HepG2 (cell line): ENCODE results near the gene FBXW5. TPM values are rescaled to one million over a fixed set of nuclear protein-coding genes. Genes with fewer than 3 reads are reported as not detected.

ENCODE experiments used
- ATAC-seq: fragments of 200-7000 bp; cut with Tn5 transposase; 3 replicates; pipeline ENCODE4 v1.9.1; 2020; ENCODE audit warnings: mild to moderate bottlenecking, moderate library complexity
- BruUV-seq: library from RNA; stranded (reverse); fragments of 400-500 nt; replicated peaks from 2 replicates; lab custom pipeline; 2021; lab: Mats Ljungman, UMichigan
- CTCF ChIA-PET: fragments of 300-600 bp; formaldehyde crosslinking; extraction: SDS; loops from one replicate; lab custom pipeline; 2021; ENCODE audit warnings: low total read pairs, inconsistent platforms, low intra/inter-chr PET ratio; lab: Yijun Ruan, JAX
- POLR2A ChIA-PET: fragments of 350-600 bp; sonication (Branson Sonifier 250); formaldehyde crosslinking; loops from one replicate; lab custom pipeline; 2020; ENCODE audit warnings: antibody characterized with exemption, inconsistent platforms; lab: Yijun Ruan, JAX
- DNase-seq: peaks from one replicate; pipeline ENCODE4 v3.0.0-alpha.2; 2015; ENCODE audit warnings: low spot score
- FAIRE-seq: peaks from 3 replicates; lab custom pipeline; 2011; peaks lifted over from hg19 to GRCh38; lab: Jason Lieb, UNC
- H2AFZ ChIP-seq: one replicate; pipeline ENCODE4 v1.6.1; 2011; ENCODE audit warnings: low read length, inconsistent platforms
- H3K27ac ChIP-seq: fragments of 300-600 bp; 3 replicates; pipeline ENCODE4 v1.8.0; 2011; ENCODE audit warnings: mixed run types, mild to moderate bottlenecking, mixed read lengths, low read length, inconsistent platforms; ENCODE audit not compliant: insufficient read depth; ENCODE audit errors: extremely low read length
- H3K27me3 ChIP-seq, 2 experiments: fragments of 200-600 bp in 1 of 2; 2 replicates in 1 of 2; 3 replicates in 1 of 2; pipeline versions ENCODE4 v1.6.0 to v1.8.0; 2011; ENCODE audit warnings: low read length in 2 of 2, mild to moderate bottlenecking in 2 of 2, moderate library complexity in 2 of 2, inconsistent platforms in 1 of 2; ENCODE audit not compliant: insufficient read depth in 2 of 2, control insufficient read depth in 1 of 2
- H3K36me3 ChIP-seq, 2 experiments: fragments of 200-600 bp in 1 of 2; replicated peaks in 1 of 2; 2 replicates in 1 of 2; 3 replicates in 1 of 2; pipeline versions ENCODE4 v1.5.1 to v1.8.0; 2011; ENCODE audit warnings: low read length in 2 of 2, inconsistent platforms in 1 of 2; ENCODE audit not compliant: insufficient read depth in 2 of 2, control insufficient read depth in 1 of 2
- H3K4me1 ChIP-seq: 2 replicates; pipeline ENCODE4 v1.5.1; 2012; ENCODE audit warnings: low read length, inconsistent platforms; ENCODE audit not compliant: insufficient read depth
- H3K4me2 ChIP-seq: 2 replicates; pipeline ENCODE4 v1.6.0; 2011; ENCODE audit warnings: low read depth, low read length, inconsistent platforms
- H3K4me3 ChIP-seq, 3 experiments: fragments of 200-600 bp in 1 of 3; sonication (generic), shearing (Covaris generic) in 1 of 3; replicated peaks in 1 of 3; 2 replicates each; pipeline ENCODE4 v1.5.1; 2011 to 2016; ENCODE audit warnings: low read length in 3 of 3, inconsistent platforms in 2 of 3, low read depth in 2 of 3, mild to moderate bottlenecking in 2 of 3, control low read depth in 1 of 3, mixed read lengths in 1 of 3; ENCODE audit not compliant: insufficient read depth in 1 of 3
- H3K79me2 ChIP-seq: one replicate; pipeline ENCODE4 v1.6.1; 2011; ENCODE audit warnings: low read length, inconsistent platforms; ENCODE audit not compliant: insufficient read depth
- H3K9ac ChIP-seq: 2 replicates; pipeline ENCODE4 v1.6.0; 2011; ENCODE audit warnings: mild to moderate bottlenecking, low read depth, low read length, inconsistent platforms; ENCODE audit not compliant: insufficient read depth
- H3K9me3 ChIP-seq: 2 replicates; pipeline ENCODE4 v1.5.1; 2012; ENCODE audit warnings: mild to moderate bottlenecking, low read length
- H4K20me1 ChIP-seq: 2 replicates; pipeline ENCODE4 v1.6.0; 2011; ENCODE audit warnings: inconsistent platforms, mild to moderate bottlenecking, low read length, moderate library complexity; ENCODE audit not compliant: insufficient read depth
- ARHGAP35 ChIP-seq: sonication (generic); formaldehyde crosslinking; IDR thresholded peaks from 2 replicates; pipeline ENCODE4 v1.9.0; 2022; ENCODE audit warnings: mild to moderate bottlenecking, inconsistent platforms, moderate library complexity, missing genetic modification reagents, borderline replicate concordance
- ATF1 ChIP-seq: IDR thresholded peaks from 2 replicates; pipeline ENCODE4 v1.6.1; 2016; ENCODE audit warnings: mild to moderate bottlenecking, control low read depth
- CAMTA2 ChIP-seq: sonication (generic); formaldehyde crosslinking; IDR thresholded peaks from 2 replicates; pipeline ENCODE4 v1.4.0; 2020; ENCODE audit warnings: mild to moderate bottlenecking, missing genetic modification reagents, borderline replicate concordance
- HMG20A ChIP-seq: IDR thresholded peaks from 2 replicates; pipeline ENCODE4 v1.6.1; 2016; ENCODE audit warnings: borderline replicate concordance
- HNF1B ChIP-seq: sonication (generic); formaldehyde crosslinking; IDR thresholded peaks from 2 replicates; pipeline ENCODE4 v1.5.1; 2020; ENCODE audit warnings: mild to moderate bottlenecking, moderate library complexity, missing genetic modification reagents
- HNRNPLL ChIP-seq: fragments of 200-400 bp; formaldehyde crosslinking; IDR thresholded peaks from 2 replicates; pipeline ENCODE4 v1.6.1; 2017; ENCODE audit warnings: mild to moderate bottlenecking, low read depth, low read length; ENCODE audit not compliant: poor library complexity, severe bottlenecking
- LCORL ChIP-seq, 2 experiments: fragments of 450-650 bp in 1 of 2; sonication (generic) in 1 of 2; formaldehyde crosslinking in 1 of 2; IDR thresholded peaks; 2 replicates each; pipeline versions ENCODE4 v1.5.0 to v1.6.1; 2017 to 2020; ENCODE audit warnings: antibody characterized with exemption in 1 of 2, missing genetic modification reagents in 1 of 2
- NKX3-1 ChIP-seq: sonication (generic); formaldehyde crosslinking; IDR thresholded peaks from 2 replicates; pipeline ENCODE4 v1.5.0; 2020; ENCODE audit warnings: missing genetic modification reagents
- RARG ChIP-seq: sonication (generic); formaldehyde crosslinking; IDR thresholded peaks from 2 replicates; pipeline ENCODE4 v1.4.0; 2020; ENCODE audit warnings: low read depth, mild to moderate bottlenecking, missing genetic modification reagents
- ZBED4 ChIP-seq: sonication (generic); formaldehyde crosslinking; IDR thresholded peaks from 2 replicates; pipeline ENCODE4 v1.4.0; 2020; ENCODE audit warnings: missing genetic modification reagents, borderline replicate concordance
- ZNF234 ChIP-seq: sonication (generic); formaldehyde crosslinking; conservative IDR thresholded peaks from 2 replicates; pipeline ENCODE4 v1.5.1; 2020; ENCODE audit warnings: mild to moderate bottlenecking, missing genetic modification reagents
- ZNF44 ChIP-seq: sonication (generic); formaldehyde crosslinking; IDR thresholded peaks from 2 replicates; pipeline ENCODE4 v1.5.1; 2020; ENCODE audit warnings: mild to moderate bottlenecking, missing genetic modification reagents
- ZNF670 ChIP-seq: sonication (generic); formaldehyde crosslinking; IDR thresholded peaks from 2 replicates; pipeline ENCODE4 v1.8.0; 2022; ENCODE audit warnings: mild to moderate bottlenecking, missing genetic modification reagents, borderline replicate concordance
- ZNF678 ChIP-seq: sonication (generic); formaldehyde crosslinking; IDR thresholded peaks from 2 replicates; pipeline ENCODE4 v1.4.0; 2020; ENCODE audit warnings: mild to moderate bottlenecking, missing genetic modification reagents
- WGBS: methylation state at CpG from one replicate; pipeline ENCODE4 v1.1.6; 2017; ENCODE audit warnings: low lambda C conversion rate; 5-methylcytosine and 5-hydroxymethylcytosine counted together
- in situ Hi-C: cut with HindIII; loops from 2 replicates; pipeline ENCODE4 v1.10.0; 2017; ENCODE audit warnings: low pct_unique_long_range_greater_than_20kb; ENCODE audit not compliant: extremely low pct_ligation_motif_present
- intact Hi-C: fragments of 100-400 bp; cut with micrococcal nuclease; formaldehyde crosslinking; loops from one replicate; pipeline ENCODE4 v1.10.0; 2022; ENCODE audit not compliant: unreplicated experiment
- polyA plus RNA-seq, 8 experiments: library from polyadenylated mRNA; depleted of rRNA in 3 of 8; stranded (reverse) in 7 of 8; unstranded in 1 of 8; fragments of >200 nt; fragmentation: Illumina TruSeq in 4 of 8; extraction: Trizol in 4 of 8; gene quantifications; 2 replicates each; pipeline versions ENCODE4 v1.2.1 to v1.2.3, GENCODE V29; 2011 to 2016; ENCODE audit warnings: low read depth in 4 of 8, missing spikeins in 1 of 8, mixed read lengths in 1 of 8; ENCODE audit not compliant: insufficient read depth in 1 of 8
- total RNA-seq, 5 experiments: library from RNA; depleted of rRNA; stranded (reverse); fragments of >200 nt; fragmentation: Illumina TruSeq; extraction: Trizol; gene quantifications; 2 replicates each; pipeline ENCODE4 v1.2.3, GENCODE V29; 2016; ENCODE audit warnings: low read depth in 1 of 5
- TF ChIP-seq, protein P1 (sequence below): sonication (generic); formaldehyde crosslinking; IDR thresholded peaks from 2 replicates; pipeline ENCODE4 v1.4.0; 2020; ENCODE audit warnings: missing genetic modification reagents

FBXW5 gene
- total and polyA plus RNA-seq, 2 of the 13 experiments (the other 11 are each of a cell fraction or from before 2014, with no cell fraction given) = 52.0 to 60.4 TPM

GRCh38 chr9:136974817-136975535, 30.4 kb upstream of the FBXW5 start:
- 10% methylated on average over 2 of the region's 15 CpGs for WGBS
- Histone ChIP-seq H3K4me3 (no peak overlapping the region), H4K20me1 (no peaks in the 10 kb centered on the region), H3K27me3 (peaks cover 22 to 71% of the 10 kb centered on the region in 2 experiments), H3K4me2 (no peak overlapping the region), H3K27ac (no peak overlapping the region), H3K36me3 (no peaks in the 10 kb centered on the region), H3K9ac (no peak overlapping the region), H3K9me3 (no peaks in the 10 kb centered on the region), H2AFZ (no peak overlapping the region), H3K79me2 (no peaks in the 10 kb centered on the region), H3K4me1 (peaks cover 34% of the 10 kb centered on the region)
- TF ChIP-seq ATF1 = no peak
- no peak for TF ChIP-seq ZNF234 (CRISPR knock-in tag)
- TF ChIP-seq, protein P1, sequence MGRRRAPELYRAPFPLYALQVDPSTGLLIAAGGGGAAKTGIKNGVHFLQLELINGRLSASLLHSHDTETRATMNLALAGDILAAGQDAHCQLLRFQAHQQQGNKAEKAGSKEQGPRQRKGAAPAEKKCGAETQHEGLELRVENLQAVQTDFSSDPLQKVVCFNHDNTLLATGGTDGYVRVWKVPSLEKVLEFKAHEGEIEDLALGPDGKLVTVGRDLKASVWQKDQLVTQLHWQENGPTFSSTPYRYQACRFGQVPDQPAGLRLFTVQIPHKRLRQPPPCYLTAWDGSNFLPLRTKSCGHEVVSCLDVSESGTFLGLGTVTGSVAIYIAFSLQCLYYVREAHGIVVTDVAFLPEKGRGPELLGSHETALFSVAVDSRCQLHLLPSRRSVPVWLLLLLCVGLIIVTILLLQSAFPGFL (CRISPR knock-in tag) = no peak
- no peak for TF ChIP-seq HNF1B
- no peak for TF ChIP-seq RARG (CRISPR knock-in tag)
- no peak for TF ChIP-seq NKX3-1 (CRISPR knock-in tag)
- no peak for TF ChIP-seq ZNF44 (CRISPR knock-in tag)
- TF ChIP-seq ZBED4 (CRISPR knock-in tag) = no peak
- TF ChIP-seq LCORL (IDR thresholded peaks at IDR 0.05) = no peak
- TF ChIP-seq LCORL (CRISPR knock-in tag; IDR thresholded peaks at IDR 0.05) = no peak
- no peak for TF ChIP-seq HMG20A (CRISPR knock-in tag)
- no peak for TF ChIP-seq HNRNPLL
- no peak for TF ChIP-seq CAMTA2
- TF ChIP-seq ARHGAP35 (CRISPR knock-in tag) = no peak
- TF ChIP-seq ZNF678 (CRISPR knock-in tag) = no peak
- TF ChIP-seq ZNF670 (CRISPR knock-in tag) = no peak
- DNase-seq (no peak), FAIRE-seq (no peak), ATAC-seq (no peak)
- ChIA-PET POLR2A (interaction anchor here (1.6 kb wide), 1 partner anchor 18 kb away, joined by 4 read pairs; the partner anchor contains the start of gene PAXX), CTCF (no interaction called here)
- in situ Hi-C loops = no loop called here
- no TSS peak for BruUV-seq
- intact Hi-C loops = no loop called here
